Left ventricle myocardium inferior (tissue), 1 donor: ENCODE results near the gene INTS2. TPM values are rescaled to one million over a fixed set of nuclear protein-coding genes. Genes with fewer than 3 reads are reported as not detected.
"Not testable (repeated sequence)": the region's sequence is repeated elsewhere in the genome, so short reads cannot be mapped to it uniquely, and the experiment has no call there.

Source experiments
- DNase-seq: peaks from one replicate; pipeline ENCODE4 v3.0.0-alpha.2; 2020
- H3K27ac ChIP-seq: fragments of 200-600 bp; replicated peaks from 2 replicates; pipeline ENCODE4 v1.8.0; 2021
- H3K27me3 ChIP-seq: fragments of 200-600 bp; 2 replicates; pipeline ENCODE4 v1.8.0; 2021; ENCODE audit warnings: low read depth
- H3K36me3 ChIP-seq: fragments of 200-600 bp; 2 replicates; pipeline ENCODE4 v1.8.0; 2021
- H3K4me1 ChIP-seq: fragments of 200-600 bp; 2 replicates; pipeline ENCODE4 v1.8.0; 2021
- H3K4me3 ChIP-seq: fragments of 200-600 bp; 2 replicates; pipeline ENCODE4 v1.8.0; 2021; ENCODE audit warnings: mild to moderate bottlenecking, moderate library complexity
- H3K9me3 ChIP-seq: fragments of 200-600 bp; replicated peaks from 2 replicates; pipeline ENCODE4 v1.8.0; 2021
- CTCF ChIP-seq: fragments of 200-600 bp; IDR thresholded peaks from 2 replicates; pipeline ENCODE4 v1.8.0; 2021; ENCODE audit warnings: antibody characterized with exemption, mild to moderate bottlenecking, borderline replicate concordance
- intact Hi-C: fragments of 100-400 bp; cut with micrococcal nuclease; formaldehyde crosslinking; loops from one replicate; pipeline ENCODE4 v1.11.0; 2022
- total RNA-seq: library from RNA; stranded (reverse); fragmentation: NEBNext Ultra II Directional; extraction: Animal tissue kit (Norgen Biotek cat#: 25700); gene quantifications from one replicate; pipeline ENCODE4 v1.2.1, GENCODE V29; 2021
- donor health status: DM: no; HTN: yes; CAD: no; lungs with severe emphysema.

INTS2 gene
- total RNA-seq, 1 donor from 2014 or later, result 10.9 TPM

DNA sequence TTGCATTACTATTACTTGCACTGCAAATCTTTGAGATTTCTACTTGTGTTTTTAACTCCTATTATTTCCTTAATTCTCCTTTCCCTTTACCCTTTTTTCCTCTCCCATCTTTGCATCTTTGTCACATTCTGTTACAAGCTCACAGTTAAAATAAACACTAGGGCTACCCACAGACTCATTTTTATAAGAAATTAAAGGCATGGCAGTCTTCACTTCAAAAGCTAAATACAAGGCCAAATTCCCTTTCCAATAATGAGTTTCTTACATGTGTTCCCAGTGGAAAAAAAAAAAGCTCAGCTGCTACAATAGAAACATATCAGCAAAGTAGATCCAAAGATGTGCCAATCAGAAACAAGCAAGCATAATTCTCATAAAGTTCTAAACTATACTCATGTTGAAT lies 60.7 kb downstream of the INTS2 start:
- intact Hi-C loops, result no loop called here
- no peak overlapping the region for H3K4me3 ChIP-seq
- no peak for TF ChIP-seq CTCF
- H3K27me3 ChIP-seq, result no peaks in the 10 kb centered on the region
- no peak for DNase-seq
- H3K36me3 ChIP-seq, result peaks cover 52% of the 10 kb centered on the region
- peaks cover 18% of the 10 kb centered on the region for H3K4me1 ChIP-seq
- H3K9me3 ChIP-seq, result no peaks in the 10 kb centered on the region
- H3K27ac ChIP-seq, result no peak overlapping the region

- Histone ChIP-seq H3K36me3 (peaks cover 20% of the 10 kb centered on the region), H3K27ac (peak overlapping the region; percentile 79), H3K4me3 (peak overlapping the region; percentile 78), H3K27me3 (no peaks in the 10 kb centered on the region), H3K4me1 (peaks cover 18% of the 10 kb centered on the region), H3K9me3 (no peaks in the 10 kb centered on the region)
- intact Hi-C loops, result no loop called here
- no peak for DNase-seq
- TF ChIP-seq CTCF, result no peak
Measured at GRCh38 chr17:61863801-61864126, 64.0 kb downstream of the INTS2 start.

- no peaks in the 10 kb centered on the region for H3K9me3 ChIP-seq
- H3K36me3 ChIP-seq, result peaks cover 14% of the 10 kb centered on the region
- no peak for TF ChIP-seq CTCF
- H3K4me1 ChIP-seq, result peaks cover 18% of the 10 kb centered on the region
- intact Hi-C loops, result no loop called here
- peak within 1 kb of the TSS; percentile 78 for H3K4me3 ChIP-seq
- DNase-seq, result peak; percentile 88
- H3K27me3 ChIP-seq, result no peaks in the 10 kb centered on the region
- peak within 1 kb of the TSS; percentile 79 for H3K27ac ChIP-seq
Measured at GRCh38 chr17:61862975-61863800, 64.6 kb downstream of the INTS2 start, which contains the start of gene BRIP1. Gene BRIP1 (minus strand): TSS chr17:61863528. CDS start chr17:61861539, 1,989 bp downstream.

DNA sequence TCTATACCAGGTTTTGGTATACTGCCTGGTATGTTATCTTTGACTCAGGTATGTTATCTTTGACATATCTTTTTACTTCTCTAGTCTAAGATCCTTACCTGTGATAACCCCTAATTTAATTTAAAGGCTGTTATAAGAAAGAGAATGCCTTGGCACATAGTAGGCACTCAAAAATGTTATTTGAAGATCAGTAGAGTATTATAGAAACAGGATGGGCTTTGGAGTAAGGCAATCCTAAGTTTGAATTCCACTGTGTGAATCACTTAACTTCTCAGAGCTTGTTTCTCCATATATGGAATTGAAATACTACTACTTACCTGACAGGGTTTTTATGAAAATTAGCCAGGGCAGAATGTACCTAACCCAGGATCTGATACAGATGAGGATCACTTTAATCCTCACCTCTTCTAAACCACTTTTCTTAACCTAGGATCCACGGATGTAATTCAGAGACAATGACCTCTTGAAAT lies 65.6 kb downstream of the INTS2 start:
- intact Hi-C loops, result no loop called here
- H3K4me3 ChIP-seq, result no peak overlapping the region
- H3K27ac ChIP-seq, result no peak overlapping the region
- peaks cover 3% of the 10 kb centered on the region for H3K36me3 ChIP-seq
- no peaks in the 10 kb centered on the region for H3K27me3 ChIP-seq
- no peak for TF ChIP-seq CTCF
- DNase-seq, result no peak
- H3K4me1 ChIP-seq, result peaks cover 18% of the 10 kb centered on the region
- H3K9me3 ChIP-seq, result no peaks in the 10 kb centered on the region

GRCh38 chr17:61860397-61860796 lies 67.4 kb downstream of the INTS2 start:
- H3K27me3 ChIP-seq, DNase-seq, H3K27ac ChIP-seq, H3K4me3 ChIP-seq, H3K9me3 ChIP-seq, H3K36me3 ChIP-seq, intact Hi-C loops: not testable (repeated sequence)
- H3K4me1 ChIP-seq, result peaks cover 18% of the 10 kb centered on the region

GRCh38 chr17:61856035-61856434 lies 71.7 kb downstream of the INTS2 start:
- Histone ChIP-seq H3K4me3 (no peak overlapping the region), H3K4me1 (no peaks in the 10 kb centered on the region)

More at GRCh38 chr17:61856035-61856434, 71.7 kb downstream of the INTS2 start:
- Histone ChIP-seq H3K36me3 (no peaks in the 10 kb centered on the region), H3K9me3 (no peaks in the 10 kb centered on the region), H3K27ac (no peak overlapping the region), H3K27me3 (no peaks in the 10 kb centered on the region)
- no peak for TF ChIP-seq CTCF
- intact Hi-C loops, result no loop called here
- DNase-seq, result no peak
